Keratinocyte (primary cell): ENCODE measurements around the gene MVP. TPM values are rescaled to one million over a fixed set of nuclear protein-coding genes. Genes with fewer than 3 reads are reported as not detected.

Source experiments
- DNase-seq: peaks from one replicate; pipeline ENCODE4 v3.0.0-alpha.2; 2011; ENCODE audit warnings: low read depth, missing footprints, low spot score
- FAIRE-seq: peaks from 2 replicates; lab custom pipeline; 2011; peaks lifted over from hg19 to GRCh38; lab: Jason Lieb, UNC
- H2AFZ ChIP-seq: 2 replicates; pipeline ENCODE4 v1.6.0; 2012; ENCODE audit warnings: low read length, control low read depth, inconsistent platforms; ENCODE audit not compliant: control insufficient read depth
- H3K27ac ChIP-seq: 2 replicates; pipeline ENCODE4 v1.5.1; 2011; ENCODE audit warnings: low read length; ENCODE audit not compliant: control insufficient read depth, insufficient read depth
- H3K27me3 ChIP-seq: 3 replicates; pipeline ENCODE4 v1.6.0; 2011; ENCODE audit warnings: low read length; ENCODE audit not compliant: control insufficient read depth, insufficient read depth; ENCODE audit errors: extremely low read depth
- H3K36me3 ChIP-seq, 2 experiments: 2 replicates in 1 of 2; 3 replicates in 1 of 2; pipeline ENCODE4 v1.5.1; 2011; ENCODE audit warnings: low read length in 2 of 2, mild to moderate bottlenecking in 1 of 2; ENCODE audit not compliant: control insufficient read depth in 2 of 2, insufficient read depth in 2 of 2; ENCODE audit errors: extremely low read depth in 1 of 2
- H3K4me1 ChIP-seq: 3 replicates; pipeline ENCODE4 v1.5.1; 2011; ENCODE audit warnings: low read length; ENCODE audit not compliant: control insufficient read depth, insufficient read depth; ENCODE audit errors: extremely low read depth
- H3K4me2 ChIP-seq: 3 replicates; pipeline ENCODE4 v1.6.0; 2011; ENCODE audit warnings: low read depth, low read length; ENCODE audit not compliant: control insufficient read depth, insufficient read depth; ENCODE audit errors: extremely low read depth
- H3K4me3 ChIP-seq, 3 experiments: fragments of 200-600 bp in 1 of 3; sonication (generic) in 1 of 3; 2 replicates in 2 of 3; 3 replicates in 1 of 3; pipeline ENCODE4 v1.5.1; 2011 to 2016; ENCODE audit warnings: low read length in 3 of 3, mild to moderate bottlenecking in 3 of 3, control low read depth in 2 of 3, inconsistent platforms in 1 of 3, low read depth in 1 of 3, mixed read lengths in 1 of 3, mixed run types in 1 of 3, moderate library complexity in 1 of 3; ENCODE audit not compliant: control insufficient read depth in 2 of 3, insufficient read depth in 2 of 3; ENCODE audit errors: extremely low read depth in 1 of 3
- H3K79me2 ChIP-seq: 2 replicates; pipeline ENCODE4 v1.6.0; 2012; ENCODE audit warnings: low read length; ENCODE audit not compliant: control insufficient read depth, insufficient read depth
- H3K9ac ChIP-seq: 3 replicates; pipeline ENCODE4 v1.6.0; 2011; ENCODE audit warnings: low read length; ENCODE audit not compliant: control insufficient read depth, insufficient read depth; ENCODE audit errors: extremely low read depth
- H3K9me1 ChIP-seq: 3 replicates; pipeline ENCODE4 v1.6.0; 2011; ENCODE audit warnings: low read length; ENCODE audit not compliant: control insufficient read depth, insufficient read depth; ENCODE audit errors: extremely low read depth
- H3K9me3 ChIP-seq: 2 replicates; pipeline ENCODE4 v1.5.1; 2012; ENCODE audit warnings: low read depth, low read length; ENCODE audit not compliant: control insufficient read depth
- H4K20me1 ChIP-seq: 3 replicates; pipeline ENCODE4 v1.6.0; 2011; ENCODE audit warnings: low read length; ENCODE audit not compliant: control insufficient read depth, insufficient read depth; ENCODE audit errors: extremely low read depth
- CTCF ChIP-seq, 3 experiments: IDR thresholded peaks in 1 of 3; conservative IDR thresholded peaks in 1 of 3; optimal IDR thresholded peaks in 1 of 3; 2 replicates in 2 of 3; 3 replicates in 1 of 3; pipeline versions ENCODE3 to v1.5.1; 2011; ENCODE audit warnings: low read length in 3 of 3, mild to moderate bottlenecking in 3 of 3, moderate library complexity in 2 of 3, control low read depth in 1 of 3, inconsistent platforms in 1 of 3; ENCODE audit not compliant: insufficient read depth in 2 of 3; ENCODE audit errors: extremely low read depth in 1 of 3
- EZH2 ChIP-seq: IDR thresholded peaks from one replicate; pipeline ENCODE4 v1.6.1; 2012; ENCODE audit warnings: inconsistent platforms, mild to moderate bottlenecking, low read length, moderate library complexity
- dilution Hi-C: fragments of 300-500 bp; cut with MboI; formaldehyde crosslinking; loops from one replicate; pipeline ENCODE4 v1.7.0; 2020; ENCODE audit warnings: low sequenced_read_pairs; ENCODE audit not compliant: extremely low pct_ligation_motif_present
- polyA plus RNA-seq, 5 experiments: library from polyadenylated mRNA; depleted of rRNA in 3 of 5; stranded (reverse) in 3 of 5; stranded (forward) in 1 of 5; unstranded in 1 of 5; fragments of >200 nt; gene quantifications; 1 replicate in 1 of 5; 2 replicates in 3 of 5; 3 replicates in 1 of 5; pipeline versions ENCODE4 v1.2.1 to v1.2.3, GENCODE V29; 2011 to 2012; ENCODE audit warnings: missing spikeins in 2 of 5, low read depth in 1 of 5, low replicate concordance in 1 of 5

The MVP gene
- polyA plus RNA-seq, 1 donor (not counting 4 experiments of a cell fraction or from before 2014, with no cell fraction given): 148 TPM

- H2AFZ ChIP-seq: no peak overlapping the region
- no peak overlapping the region for H3K4me2 ChIP-seq
- DNase-seq (no peak), FAIRE-seq (no peak)
- no peaks in the 10 kb centered on the region for H3K4me1 ChIP-seq
- no peaks in the 10 kb centered on the region for H3K9me1 ChIP-seq
- H3K4me3 ChIP-seq: no peak overlapping the region
- H3K36me3 ChIP-seq: peaks cover 28 to 50% of the 10 kb centered on the region in 2 experiments
- no peaks in the 10 kb centered on the region for H4K20me1 ChIP-seq
- no peak overlapping the region for H3K27ac ChIP-seq
- H3K9ac ChIP-seq: no peak overlapping the region
- no peaks in the 10 kb centered on the region for H3K79me2 ChIP-seq
- no peaks in the 10 kb centered on the region for H3K27me3 ChIP-seq
- TF ChIP-seq EZH2: no peak
- TF ChIP-seq CTCF (optimal IDR thresholded peaks at IDR 0.05 in 1 of 3, IDR thresholded peaks at IDR 0.05 in 1 of 3, conservative IDR thresholded peaks at IDR 0.05 in 1 of 3; ENCODE audit: extremely low read depth in 1 of 3, insufficient read depth in 2 of 3, low read length in 3 of 3): no peak
- H3K9me3 ChIP-seq: no peaks in the 10 kb centered on the region
- dilution Hi-C loops: no loop called here
Observed at GRCh38 chr16:29842732-29843346, 22.6 kb downstream of the MVP start.

GRCh38 chr16:29843931-29844330 is 23.7 kb downstream of the MVP start:
- H3K9me1 ChIP-seq: no peaks in the 10 kb centered on the region
- no peak overlapping the region for H3K27ac ChIP-seq
- H3K4me2 ChIP-seq: no peak overlapping the region
- TF ChIP-seq EZH2 (no peak), CTCF (optimal IDR thresholded peaks at IDR 0.05 in 1 of 3, IDR thresholded peaks at IDR 0.05 in 1 of 3, conservative IDR thresholded peaks at IDR 0.05 in 1 of 3; ENCODE audit: extremely low read depth in 1 of 3, insufficient read depth in 2 of 3, low read length in 3 of 3) (no peak)
- H3K27me3 ChIP-seq: no peaks in the 10 kb centered on the region
- no peaks in the 10 kb centered on the region for H3K79me2 ChIP-seq
- H3K36me3 ChIP-seq: peaks cover 28 to 46% of the 10 kb centered on the region in 2 experiments
- H2AFZ ChIP-seq: no peak overlapping the region
- no peak overlapping the region for H3K4me3 ChIP-seq
- no peaks in the 10 kb centered on the region for H4K20me1 ChIP-seq
- dilution Hi-C loops: no loop called here
- DNase-seq (no peak), FAIRE-seq (no peak)
- H3K9ac ChIP-seq: no peak overlapping the region
- no peaks in the 10 kb centered on the region for H3K9me3 ChIP-seq
- H3K4me1 ChIP-seq: no peaks in the 10 kb centered on the region
